H1 (cell line): ENCODE results near the gene QRICH2. TPM values are rescaled to one million over a fixed set of nuclear protein-coding genes. Genes with fewer than 3 reads are reported as not detected.

Experiments
- POU5F1 ChIP-seq: IDR thresholded peaks from 2 replicates; pipeline ENCODE4 v1.6.1; 2011; ENCODE audit warnings: low read depth, mild to moderate bottlenecking, low read length, moderate library complexity
- SP4 ChIP-seq: IDR thresholded peaks from 2 replicates; pipeline ENCODE4 v1.6.1; 2012; ENCODE audit warnings: low read length, inconsistent platforms
- polyA plus RNA-seq, 7 experiments: library from polyadenylated mRNA; depleted of rRNA in 3 of 7; stranded (reverse) in 5 of 7; unstranded in 2 of 7; fragments of >200 nt in 5 of 7; fragments of 200-250 nt in 2 of 7; gene quantifications; 1 replicate in 5 of 7; 2 replicates in 1 of 7; 4 replicates in 1 of 7; pipeline versions ENCODE4 v1.2.1 to v1.2.3, GENCODE V29; 2011 to 2013; ENCODE audit warnings: missing spikeins in 2 of 7, mixed read lengths in 2 of 7
- total RNA-seq: library from RNA; stranded (reverse); fragmentation: NEBNext Ultra II Directional; extraction: Animal tissue kit (Norgen Biotek cat#: 25700); gene quantifications from 2 replicates; pipeline ENCODE4 v1.2.1, GENCODE V29; 2021
- TF ChIP-seq, protein P1 (sequence below): IDR thresholded peaks from 2 replicates; pipeline ENCODE4 v1.6.1; 2012; ENCODE audit warnings: inconsistent platforms

QRICH2 gene
- total and polyA plus RNA-seq, 2 of the 8 experiments (the other 6 are each of a cell fraction or from before 2014, with no cell fraction given) = 2.8 to 3.8 TPM

DNA sequence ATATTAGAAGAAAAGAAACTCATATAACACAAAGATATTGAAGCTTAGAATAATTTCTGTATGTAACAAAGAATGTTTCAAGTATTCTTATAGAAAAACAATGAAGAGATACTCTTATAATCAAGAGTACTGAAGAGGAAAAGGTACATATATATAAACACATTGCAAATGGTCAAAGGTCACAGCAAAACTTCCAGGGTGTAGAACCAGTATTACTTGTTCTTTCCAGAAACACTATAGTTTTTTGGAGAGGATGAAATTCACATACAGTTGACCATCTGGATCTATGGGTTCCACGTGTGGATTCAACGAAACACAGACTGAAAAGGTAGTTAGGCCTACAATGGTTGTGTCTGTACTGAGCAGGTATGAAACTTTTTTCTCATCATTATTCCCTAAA is 23.0 kb upstream of the QRICH2 start (continued):
- TF ChIP-seq SP4 = no peak
- TF ChIP-seq, protein P1, sequence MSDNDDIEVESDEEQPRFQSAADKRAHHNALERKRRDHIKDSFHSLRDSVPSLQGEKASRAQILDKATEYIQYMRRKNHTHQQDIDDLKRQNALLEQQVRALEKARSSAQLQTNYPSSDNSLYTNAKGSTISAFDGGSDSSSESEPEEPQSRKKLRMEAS = no peak
- no peak for TF ChIP-seq POU5F1
